Gastroesophageal sphincter (tissue), 2 donors: ENCODE results near the gene BPGM.

Experiments used
- POLR2A ChIP-seq, 2 donors: fragments of 450-650 bp; IDR thresholded peaks; one replicate each; pipeline ENCODE4 v1.6.1; 2017; ENCODE audit warnings: antibody characterized with exemption in 2 of 2, mild to moderate bottlenecking in 2 of 2, moderate library complexity in 1 of 2
- POLR2AphosphoS5 ChIP-seq: sonication (generic); formaldehyde crosslinking; IDR thresholded peaks from one replicate; pipeline ENCODE4 v1.6.1; 2017; ENCODE audit warnings: antibody characterized with exemption

DNA sequence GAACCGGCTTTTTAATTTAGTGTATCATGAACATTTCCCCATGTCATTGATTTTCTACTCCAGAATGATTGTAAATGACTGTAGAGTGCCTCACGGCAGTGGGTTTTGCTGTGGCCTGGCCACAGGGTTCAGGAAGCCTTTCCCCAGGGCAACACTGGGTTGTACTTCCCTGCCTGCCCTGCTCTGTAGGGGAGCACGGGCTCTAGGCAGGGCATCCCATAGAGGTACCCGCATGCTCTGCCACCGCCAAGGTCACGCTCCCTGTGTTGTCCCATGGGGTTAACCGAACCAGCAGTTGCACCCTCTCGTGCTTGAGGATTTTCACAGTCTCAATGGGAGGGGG is 63.8 kb downstream of the BPGM start:
- TF ChIP-seq POLR2A (IDR thresholded peaks at IDR 0.05), result no peak
- no peak for TF ChIP-seq POLR2AphosphoS5
